SIG-M5 treated with dmso at 0.1 percent for 504 hours (cell line): ENCODE measurements around the gene CD70.
"Not testable (repeated sequence)": the region's sequence is repeated elsewhere in the genome, so short reads cannot be mapped to it uniquely, and the experiment has no call there.

Experiments used
- DNase-seq: peaks from one replicate; lab custom pipeline; 2025; ENCODE audit not compliant: unreplicated experiment; lab: John Stamatoyannopoulos, UW

The CD70 gene

GRCh38 chr19:6572217-6572616 lies 18.7 kb downstream of the CD70 start:
- DNase-seq = peak; percentile 82

- DNase-seq = no peak
Observed at GRCh38 chr19:6571167-6571566, 19.8 kb downstream of the CD70 start.

DNA sequence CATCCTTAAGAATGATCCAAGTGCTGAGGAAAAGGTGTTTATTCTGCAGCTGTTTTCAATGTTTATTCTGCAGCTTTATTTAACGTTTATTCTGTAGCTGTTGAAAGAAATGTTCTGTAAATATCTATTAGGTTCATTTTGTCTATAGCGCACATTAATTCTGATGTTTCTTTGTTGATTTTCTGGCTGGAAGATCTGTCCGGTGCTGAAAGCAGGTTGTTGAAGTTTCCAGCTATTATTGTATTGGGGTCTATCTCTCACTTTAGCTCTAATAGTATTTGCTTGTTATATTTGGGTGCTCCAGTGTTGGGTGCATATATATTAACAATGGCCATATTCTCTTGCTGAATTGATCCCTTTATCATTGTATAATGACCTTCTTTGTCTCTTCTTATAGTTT lies 20.2 kb downstream of the CD70 start:
- DNase-seq = no peak

DNA sequence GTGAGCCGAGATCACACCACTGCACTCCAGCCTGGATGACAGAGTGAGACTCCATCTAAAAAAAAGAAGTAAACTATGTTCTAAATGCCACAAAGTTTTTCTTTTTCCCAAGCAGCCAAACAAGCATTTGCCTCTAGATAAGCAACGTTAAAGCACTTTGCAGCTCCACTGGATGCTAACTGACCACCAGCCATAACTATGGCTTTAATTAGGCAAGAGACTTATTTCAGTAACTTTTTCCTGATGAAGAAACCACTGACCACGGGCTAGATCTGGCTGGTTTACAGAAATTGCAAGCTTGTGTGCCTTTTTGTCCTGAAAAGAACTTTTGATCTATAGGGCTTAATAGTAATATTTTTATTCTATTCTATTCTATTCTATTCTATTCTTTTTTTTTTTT lies 22.1 kb downstream of the CD70 start:
- DNase-seq = no peak

- DNase-seq = no peak
Observed at GRCh38 chr19:6568010-6568526, 22.9 kb downstream of the CD70 start.

- not testable (repeated sequence) for DNase-seq
Observed at GRCh38 chr19:6566727-6567126, 24.2 kb downstream of the CD70 start.

- DNase-seq = peak; percentile 20
Observed at GRCh38 chr19:6564393-6564792, 26.6 kb downstream of the CD70 start.

- not testable (repeated sequence) for DNase-seq
Observed at GRCh38 chr19:6562437-6562836, 28.5 kb downstream of the CD70 start.

GRCh38 chr19:6556480-6557195 lies 34.3 kb downstream of the CD70 start:
- no peak for DNase-seq

DNA sequence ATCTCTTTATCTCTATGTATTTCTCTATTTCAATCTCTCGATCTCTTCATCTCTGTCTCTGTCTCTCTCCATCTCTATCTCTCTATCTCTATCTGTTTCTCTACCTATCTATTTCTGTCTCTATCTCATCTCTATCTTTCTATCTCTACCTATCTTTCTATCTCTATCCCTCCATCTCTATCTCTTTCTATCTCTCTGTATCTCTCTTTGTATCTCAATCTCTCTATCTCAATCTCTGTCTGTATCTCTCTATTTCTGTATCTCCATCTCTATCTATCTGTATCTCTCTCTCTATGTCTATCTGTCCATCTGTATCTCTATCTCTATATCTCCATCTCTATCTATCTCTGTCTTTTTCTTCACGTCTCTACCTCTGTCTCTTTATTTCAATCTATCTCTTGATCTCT lies 34.9 kb downstream of the CD70 start:
- DNase-seq = no peak

GRCh38 chr19:6551607-6552450 lies 39.1 kb downstream of the CD70 start:
- DNase-seq = peak; percentile 66

DNA sequence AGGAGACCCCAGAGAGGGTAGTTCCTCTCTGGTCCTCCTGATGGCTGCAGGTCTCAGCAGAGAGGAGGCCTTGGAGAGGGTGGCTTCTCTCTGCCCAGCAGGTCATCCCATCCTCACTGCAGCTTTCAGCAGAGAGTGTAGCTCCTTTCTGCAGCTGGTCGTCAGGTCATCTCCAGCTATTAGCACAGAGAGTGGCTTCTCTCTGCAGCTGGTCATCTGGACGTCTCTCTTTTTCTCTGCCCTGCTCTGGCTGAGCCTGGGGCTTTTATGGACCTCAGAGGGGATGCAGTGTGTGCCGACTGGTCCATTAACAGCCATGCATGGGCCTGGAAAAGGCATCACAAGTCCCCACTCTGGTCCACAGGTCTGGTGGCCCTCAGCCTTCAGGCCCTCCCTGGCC lies 39.9 kb downstream of the CD70 start:
- no peak for DNase-seq

DNA sequence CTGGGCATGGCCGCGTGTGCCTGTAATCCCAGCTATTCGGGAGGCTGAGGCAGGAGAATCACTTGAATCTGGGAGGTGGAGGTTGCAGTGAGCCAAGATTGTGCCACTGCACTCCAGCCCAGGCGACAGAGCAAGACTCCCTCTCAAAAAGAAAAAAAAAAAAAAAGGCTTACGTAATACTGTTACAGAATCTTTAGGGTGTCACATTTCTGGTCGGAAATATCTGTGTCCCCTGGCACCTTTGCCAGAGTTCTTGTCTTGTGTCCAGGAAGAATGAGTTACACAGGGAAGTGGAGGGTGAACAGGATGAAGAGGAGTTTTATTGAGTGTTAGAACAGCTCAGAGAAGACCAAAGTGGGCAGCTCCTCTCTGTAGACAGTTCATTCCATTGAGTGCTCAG lies 40.3 kb downstream of the CD70 start:
- peak; percentile 51 for DNase-seq

DNA sequence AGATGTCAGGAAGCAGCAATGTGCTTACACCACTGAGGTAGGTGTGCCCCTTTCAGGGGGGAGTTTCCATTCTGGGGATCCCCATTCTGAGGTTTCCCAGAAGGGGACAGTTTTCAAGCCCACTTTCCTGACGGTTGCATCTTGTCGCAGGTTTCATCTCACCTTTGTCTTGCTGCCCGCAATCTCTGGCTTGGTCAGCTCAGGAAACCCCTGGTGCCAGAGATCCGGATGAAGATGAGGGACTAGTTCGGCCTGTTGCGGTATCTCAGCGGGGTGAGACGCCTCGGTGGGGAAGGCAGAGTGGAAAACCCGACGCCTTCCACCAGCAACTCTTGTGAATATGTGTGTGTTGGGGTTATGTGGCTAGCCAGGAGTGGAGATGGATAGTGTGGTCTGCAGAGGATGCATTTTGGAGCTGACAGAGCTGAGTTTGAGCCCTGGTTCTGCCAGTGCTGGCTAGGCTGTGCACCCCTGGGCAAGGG lies 47.0 kb downstream of the CD70 start:
- DNase-seq = no peak

DNA sequence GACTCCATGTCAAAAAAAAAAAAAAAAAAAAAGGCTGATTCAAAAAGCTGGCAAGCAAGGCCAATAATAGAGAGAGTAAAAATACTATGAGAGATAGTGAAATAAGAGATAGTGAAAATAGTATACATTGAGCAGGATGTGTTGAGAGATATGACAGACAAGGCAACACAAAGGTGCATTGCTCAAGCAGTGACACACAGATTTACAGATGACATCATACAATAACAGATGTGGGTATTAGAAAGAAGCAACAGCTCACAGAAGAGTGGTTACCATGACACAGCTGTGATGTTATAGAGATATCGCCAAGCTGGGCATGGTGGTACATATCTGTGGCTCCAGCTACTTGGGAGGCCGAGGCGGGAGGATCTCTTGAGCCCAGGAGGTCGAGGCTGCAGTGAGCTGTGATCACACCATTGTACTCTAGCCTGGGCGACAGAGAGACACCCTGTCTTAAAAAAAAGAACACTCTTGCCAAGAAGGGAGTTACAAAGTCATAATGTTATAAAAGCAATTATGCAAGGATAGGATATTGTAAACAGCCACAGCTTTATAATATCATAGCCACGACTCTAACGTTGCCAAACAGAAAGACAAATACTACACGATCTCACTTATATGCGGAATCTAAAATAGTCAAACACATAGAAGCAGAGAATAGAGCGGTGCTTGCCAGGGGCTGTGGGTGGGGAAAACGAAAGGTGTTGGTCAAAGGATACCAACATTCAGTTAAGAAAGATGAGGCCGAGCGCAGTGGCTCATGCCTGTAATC lies 49.8 kb downstream of the CD70 start:
- no peak for DNase-seq

- DNase-seq = no peak
Observed at GRCh38 chr19:6539514-6539913, 51.4 kb downstream of the CD70 start.
